Measurements from ENCODE around the gene CIT.
"Not testable (repeated sequence)": the region's sequence is repeated elsewhere in the genome, so short reads cannot be mapped to it uniquely, and the experiment has no call there.

Gene CIT

GRCh38 chr12:119676573-119676972 is 200.5 kb downstream of the CIT start:
- no peak for DNase-seq (ENCODE audit: low read depth in 2 of 2)

DNA sequence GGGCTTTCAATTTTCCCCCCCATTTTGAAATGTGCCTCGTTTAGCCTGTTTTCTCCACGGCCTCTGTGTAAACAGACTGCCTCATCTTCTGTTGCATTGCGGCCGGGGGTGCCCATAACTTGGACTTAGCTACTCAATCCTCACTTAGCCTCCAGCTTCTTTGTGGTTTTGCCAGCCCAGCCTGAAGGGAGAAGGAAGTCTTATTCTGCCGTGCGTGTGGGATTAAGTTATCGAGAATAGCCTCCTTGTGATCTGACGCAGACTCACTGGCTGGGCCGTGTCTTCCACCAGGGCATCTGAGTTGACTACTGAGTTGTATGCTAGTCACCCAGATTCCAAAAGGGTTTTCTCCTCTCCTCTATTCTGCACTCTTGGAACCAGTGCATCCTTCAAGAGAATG is 201.1 kb downstream of the CIT start:
- no peak for DNase-seq (ENCODE audit: low read depth in 2 of 2)

GRCh38 chr12:119674560-119674959 is 202.6 kb downstream of the CIT start:
- DNase-seq (ENCODE audit: low read depth in 2 of 2), result no peak

- DNase-seq (ENCODE audit: low read depth in 2 of 2), result no peak
Observed at GRCh38 chr12:119673634-119674033, 203.5 kb downstream of the CIT start.

DNA sequence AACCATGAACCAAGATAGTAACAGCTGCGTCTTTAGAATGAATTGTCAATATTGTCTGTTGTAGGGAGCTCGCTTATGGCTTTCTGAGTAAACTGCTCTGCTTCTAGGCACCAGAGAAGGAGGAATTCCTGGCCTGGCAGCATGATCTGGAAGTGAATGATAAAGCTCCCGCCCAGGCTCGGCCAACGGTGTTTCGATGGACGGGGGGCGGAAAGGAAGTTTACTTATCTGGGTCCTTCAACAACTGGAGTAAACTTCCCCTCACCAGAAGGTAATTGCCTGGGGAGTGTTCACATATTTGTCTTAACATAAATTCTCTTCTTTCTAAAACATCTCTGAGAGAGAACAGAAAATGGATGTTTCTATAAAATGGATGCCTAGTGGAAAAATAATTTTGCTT is 204.9 kb downstream of the CIT start:
- no peak for DNase-seq (ENCODE audit: low read depth in 2 of 2)

DNA sequence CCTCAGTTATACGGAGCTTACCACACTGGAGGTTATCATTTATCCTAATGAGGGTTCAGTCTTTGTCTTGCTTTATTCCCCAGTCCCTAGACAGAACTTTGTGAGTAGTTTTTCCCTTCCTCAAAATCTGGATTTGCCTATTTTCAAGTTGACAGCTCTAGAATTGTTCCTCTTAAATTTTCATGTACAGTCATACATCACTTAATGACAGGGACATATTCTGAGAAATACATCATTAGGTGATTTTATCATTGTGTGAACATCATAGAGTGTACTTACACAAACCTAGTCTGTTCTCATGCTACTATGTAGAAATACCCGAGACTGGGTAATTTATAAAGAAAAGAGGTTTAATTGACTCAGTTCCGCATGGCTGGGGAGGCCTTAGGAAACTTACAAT is 206.1 kb downstream of the CIT start:
- DNase-seq (ENCODE audit: low read depth in 2 of 2), result no peak

DNA sequence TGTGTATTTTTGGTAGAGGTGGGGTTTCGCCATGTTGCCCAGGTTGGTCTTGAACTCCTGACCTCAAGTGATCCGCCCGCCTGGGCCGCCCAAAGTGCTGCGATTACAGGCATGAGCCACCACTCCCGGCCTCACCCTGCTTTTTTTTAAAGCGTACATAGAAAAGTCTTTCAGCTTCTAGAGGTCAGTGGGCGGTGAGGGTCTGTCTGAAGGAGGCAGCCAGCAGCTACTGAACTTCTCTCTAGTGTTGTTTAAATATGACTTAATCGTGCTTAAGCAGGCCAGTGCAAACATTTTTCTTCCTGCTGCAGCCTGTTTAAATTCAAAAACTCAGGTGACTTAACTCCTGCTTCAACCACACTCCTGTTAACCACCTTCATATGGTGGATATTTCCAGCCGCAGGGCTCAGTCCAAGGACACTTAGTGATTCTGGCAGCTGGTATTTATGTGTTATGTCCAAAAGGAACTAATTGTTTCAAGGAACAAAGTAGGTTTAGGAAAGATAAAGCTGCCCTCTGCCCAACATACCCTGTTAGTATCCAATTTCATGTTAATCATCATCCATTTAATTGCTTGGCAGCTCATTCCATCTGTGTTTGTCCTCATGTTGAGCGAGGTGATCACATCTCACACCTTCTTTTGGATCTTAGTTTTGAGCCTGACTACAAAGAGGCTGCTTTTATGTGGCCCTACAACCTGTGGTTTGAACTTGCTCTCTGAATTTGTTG is 207.2 kb downstream of the CIT start:
- DNase-seq (ENCODE audit: low read depth in 2 of 2), result no peak

- no peak for DNase-seq (ENCODE audit: low read depth in 2 of 2)
Observed at GRCh38 chr12:119668324-119668841, 208.7 kb downstream of the CIT start.

DNA sequence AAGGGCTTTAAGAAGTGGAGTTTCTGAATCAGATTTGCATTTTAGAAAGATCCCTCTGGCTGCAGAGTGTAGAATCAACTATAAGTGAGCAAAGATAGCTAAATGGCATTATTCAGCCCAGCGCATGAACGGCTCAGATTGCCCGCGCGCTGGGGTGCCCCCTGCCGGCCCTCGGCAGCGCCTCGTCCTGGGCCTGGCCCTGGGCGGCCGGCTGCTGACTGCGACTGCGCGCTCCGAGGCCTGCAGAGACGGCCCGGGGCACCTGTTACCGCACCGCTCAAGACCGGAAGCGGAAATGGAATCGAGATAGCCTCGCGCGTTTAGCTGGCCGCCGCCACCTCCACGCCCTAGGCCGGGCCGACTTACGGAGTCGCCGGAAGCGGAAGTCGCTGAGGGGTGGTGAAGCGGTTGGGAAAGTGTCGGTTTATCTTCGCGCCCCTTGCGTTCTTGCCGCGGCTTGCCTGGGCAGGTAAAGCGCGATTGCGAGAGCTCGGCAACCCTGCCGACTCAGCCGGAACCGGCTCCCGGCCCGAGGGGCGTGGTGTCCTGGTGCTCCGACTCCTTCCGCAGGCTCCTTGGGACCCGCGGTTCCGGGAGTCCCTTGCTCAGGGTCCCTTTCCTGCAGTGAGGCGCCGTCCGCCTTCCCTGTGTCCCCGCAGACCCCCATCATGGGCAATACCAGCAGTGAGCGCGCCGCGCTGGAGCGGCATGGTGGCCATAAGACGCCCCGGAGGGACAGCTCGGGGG is 209.4 kb downstream of the CIT start, which contains the start of gene PRKAB1:
Gene PRKAB1 (plus strand): TSS at position 557 of the 747 bp plus-strand sequence. CDS start 112 bp downstream, at position 669.
- peak; percentile 83 to 89 for DNase-seq (ENCODE audit: low read depth in 2 of 2)

DNA sequence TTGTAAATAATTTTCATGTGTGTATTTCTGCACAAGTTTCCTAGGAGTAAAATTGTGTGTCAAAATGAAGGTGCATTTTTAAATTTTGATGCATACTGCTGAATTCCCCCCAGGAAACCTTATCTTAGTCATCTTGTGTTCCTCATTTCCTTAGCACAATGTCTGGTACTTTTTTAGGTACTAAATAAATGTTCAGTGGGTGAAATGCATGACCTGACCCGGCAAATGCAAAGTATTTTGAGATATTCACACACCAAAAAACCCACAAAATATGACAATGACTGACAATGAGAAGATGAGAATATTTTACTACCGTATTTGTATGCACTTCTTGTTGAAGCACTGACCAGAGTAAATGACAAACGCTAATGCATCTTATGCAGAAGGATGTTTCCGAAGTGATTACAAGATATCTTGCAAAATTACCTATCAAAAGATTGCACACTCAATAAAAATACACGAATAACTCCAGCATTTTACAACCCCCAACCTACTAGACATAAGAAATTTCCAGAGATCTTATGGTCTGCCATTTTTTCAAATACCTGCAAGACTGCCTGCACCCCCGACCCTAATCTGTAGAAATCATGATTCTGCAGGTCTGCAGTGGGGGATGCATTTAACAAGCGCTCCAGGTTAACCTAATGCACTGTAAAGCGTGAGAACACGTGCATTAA is 210.1 kb downstream of the CIT start:
- DNase-seq (ENCODE audit: low read depth in 2 of 2), result no peak

DNA sequence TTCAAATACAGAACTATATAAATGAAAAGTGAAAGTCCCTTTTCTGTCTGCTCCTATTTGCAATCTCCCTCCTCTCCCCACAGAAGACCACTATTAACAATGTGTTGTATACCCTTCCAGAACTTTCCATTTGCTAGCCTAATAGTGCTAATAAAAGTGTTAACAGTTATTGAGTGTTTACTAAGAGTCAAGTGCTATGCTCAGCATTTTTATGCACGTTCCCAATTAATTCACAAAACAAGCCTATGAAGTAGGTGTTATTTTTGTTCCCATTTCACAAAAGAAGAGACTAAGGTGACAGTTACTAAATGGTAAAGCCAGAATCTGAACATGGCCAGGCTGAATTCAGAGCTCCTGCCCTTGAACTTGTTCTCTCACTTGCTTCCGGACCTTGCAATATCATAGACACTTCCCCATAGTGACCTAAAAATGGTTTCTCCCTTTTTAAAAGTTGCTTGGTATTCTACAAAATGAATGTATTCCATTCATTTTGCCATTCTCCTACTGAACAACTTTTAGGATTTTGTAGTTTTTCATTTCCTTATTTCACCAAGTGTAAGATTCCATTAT is 210.8 kb downstream of the CIT start:
- DNase-seq (ENCODE audit: low read depth in 2 of 2), result no peak

- DNase-seq (ENCODE audit: low read depth in 2 of 2), result no peak
Observed at GRCh38 chr12:119665164-119665929, 211.8 kb downstream of the CIT start.

GRCh38 chr12:119664642-119665041 is 212.5 kb downstream of the CIT start:
- no peak for DNase-seq (ENCODE audit: low read depth in 2 of 2)

- DNase-seq (ENCODE audit: low read depth in 2 of 2), result no peak
Observed at GRCh38 chr12:119661882-119662281, 215.2 kb downstream of the CIT start.

GRCh38 chr12:119660076-119660475 is 217.0 kb downstream of the CIT start:
- DNase-seq (ENCODE audit: low read depth in 2 of 2), result no peak

DNA sequence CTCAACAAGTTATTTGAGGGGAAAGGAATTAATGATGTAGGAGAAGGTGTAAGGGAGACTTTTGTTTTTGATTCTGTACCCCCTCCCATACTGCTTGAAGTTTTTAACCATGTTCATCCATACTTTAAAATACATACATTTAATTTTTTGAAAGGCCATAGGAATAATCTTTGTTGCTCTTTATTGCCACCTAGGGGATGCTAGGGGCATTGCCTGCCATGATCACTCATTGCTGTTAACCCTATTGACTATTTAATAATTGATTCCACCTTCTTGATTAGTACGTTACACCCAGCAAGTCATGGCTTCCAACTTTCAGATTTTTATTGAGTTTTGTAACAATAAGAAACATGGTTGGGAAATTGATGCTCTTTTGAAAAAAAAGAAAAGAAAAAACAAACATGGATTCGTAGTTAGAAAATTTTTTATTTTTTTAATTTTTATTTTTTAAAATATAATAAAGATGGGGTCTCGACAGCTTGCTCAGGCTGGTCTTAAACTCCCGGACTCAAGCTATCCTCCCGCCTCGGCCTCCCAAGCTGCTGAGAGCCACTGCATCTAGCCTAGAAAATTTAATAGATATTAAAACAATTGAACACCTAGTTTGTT is 217.7 kb downstream of the CIT start:
- no peak for DNase-seq (ENCODE audit: low read depth in 2 of 2)

DNA sequence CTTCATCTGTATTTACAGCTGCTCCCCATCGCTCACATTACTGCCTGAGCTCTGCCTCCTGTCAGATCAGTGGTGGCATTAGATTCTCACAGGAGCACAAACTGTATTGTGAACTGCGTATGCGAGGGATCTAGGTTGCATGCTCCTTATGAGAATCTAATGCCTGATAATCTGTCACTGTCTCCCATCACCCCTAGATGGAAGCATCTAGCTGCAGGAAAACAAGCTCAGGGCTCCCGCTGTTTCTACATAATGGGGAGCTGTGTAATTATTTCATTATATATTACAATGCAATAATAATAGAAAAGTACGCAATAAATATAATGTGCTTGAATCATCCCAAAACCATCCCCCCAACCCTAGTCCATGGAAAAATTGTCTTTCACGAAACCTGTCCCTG is 219.0 kb downstream of the CIT start:
- DNase-seq (ENCODE audit: low read depth in 2 of 2), result not testable (repeated sequence)

GRCh38 chr12:119657001-119657400 is 220.1 kb downstream of the CIT start:
- not testable (repeated sequence) for DNase-seq (ENCODE audit: low read depth in 2 of 2)

DNA sequence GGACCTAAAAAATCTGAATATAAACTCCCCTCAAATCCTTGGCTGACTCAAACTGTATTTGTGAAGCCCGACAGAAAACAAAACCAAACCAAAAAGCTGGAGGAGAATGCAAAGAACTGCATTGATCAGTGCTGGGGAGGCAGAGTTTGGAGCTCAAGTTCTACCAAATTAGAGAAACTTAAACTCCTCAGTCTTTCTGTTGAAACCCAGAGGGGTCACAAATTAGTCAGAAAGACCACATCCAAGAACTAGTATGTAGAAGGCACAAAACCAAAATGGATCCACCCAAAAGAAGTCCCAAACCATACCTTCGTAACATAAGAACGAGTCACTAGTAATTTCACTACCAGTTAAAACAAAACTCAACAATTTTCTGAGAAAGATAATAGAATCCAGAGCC is 224.5 kb downstream of the CIT start:
- DNase-seq (ENCODE audit: low read depth in 2 of 2), result no peak

DNA sequence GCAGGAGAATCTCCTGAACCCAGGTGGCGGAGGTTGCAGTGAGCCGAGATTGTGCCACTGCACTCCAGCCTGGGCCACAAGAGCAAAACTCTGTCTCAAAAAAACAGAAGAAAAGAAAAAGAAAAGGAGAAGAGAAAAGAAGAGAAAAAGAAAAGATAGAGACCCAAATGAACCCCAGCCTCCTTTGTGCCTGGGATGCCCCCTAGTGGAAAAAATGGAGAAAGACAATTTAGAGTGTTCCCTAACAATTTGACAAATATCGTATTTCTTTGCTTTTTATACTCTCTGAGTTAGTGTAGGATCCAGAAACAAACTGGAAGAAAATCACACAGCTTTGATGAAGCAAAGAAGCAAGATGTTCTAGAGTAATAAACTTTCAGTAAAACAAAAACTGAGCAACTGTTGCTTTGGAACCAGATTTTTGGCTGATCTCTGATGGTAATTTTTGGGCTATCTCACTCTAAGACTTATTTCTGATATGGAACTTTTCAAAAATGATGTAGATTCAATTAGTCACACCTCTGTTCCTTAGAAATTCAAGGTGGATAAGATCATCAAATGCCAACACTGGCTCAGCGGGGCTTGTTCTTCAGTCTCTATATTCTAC is 227.8 kb downstream of the CIT start:
- no peak for DNase-seq (ENCODE audit: low read depth in 2 of 2)

Data from stimulated activated CD4-positive, alpha-beta T cell treated with anti-CD3 and anti-CD28 coated beads, Interleukin-1b, Interleukin-23, amount 100 ng/mL, for 1 hour (primary cell).